PFSK-1 (cell line): ENCODE data around the gene NF2.

Experiments
- POLR2AphosphoS5 ChIP-seq: IDR thresholded peaks from 2 replicates; pipeline ENCODE4 v1.6.1; 2012; ENCODE audit warnings: low read depth, mild to moderate bottlenecking, control low read depth, low read length, moderate library complexity
- SIN3A ChIP-seq: IDR thresholded peaks from 2 replicates; pipeline ENCODE4 v1.6.1; 2012; ENCODE audit warnings: mild to moderate bottlenecking, low read length, moderate library complexity, borderline replicate concordance; ENCODE audit not compliant: insufficient read depth

DNA sequence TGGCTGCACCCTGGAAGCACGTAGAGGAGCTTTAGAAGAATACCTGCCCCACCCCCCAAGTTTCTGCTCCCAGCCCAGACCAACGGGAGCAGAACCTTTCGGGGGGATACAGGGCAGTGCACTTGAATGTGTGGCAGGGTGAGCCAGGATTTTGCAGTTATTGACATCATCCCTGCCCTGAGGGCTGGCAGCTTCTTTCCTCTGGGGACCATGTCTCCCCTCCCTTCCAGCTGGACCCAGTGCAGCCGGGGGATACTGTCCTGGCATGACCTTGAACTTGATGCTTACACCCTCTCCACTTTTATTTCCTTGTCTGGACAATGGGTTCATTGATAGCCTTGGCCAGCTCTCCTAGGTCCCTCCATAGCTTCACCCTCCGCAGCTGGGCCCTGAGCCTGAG, 112.3 kb downstream of the NF2 start:
- TF ChIP-seq SIN3A (no peak), POLR2AphosphoS5 (no peak)
